Measurements from ENCODE around the gene SLC13A5.
A peak's percentile ranks its signal among the peaks of the same experiment; 100 is the strongest.
"Not testable (repeated sequence)": the region's sequence is repeated elsewhere in the genome, so short reads cannot be mapped to it uniquely, and the experiment has no call there.

Gene SLC13A5

GRCh38 chr17:6683081-6683684 is 30.0 kb downstream of the SLC13A5 start:
- no peak for FAIRE-seq

- no peak for FAIRE-seq
These were observed 30.8 kb downstream of the SLC13A5 start for GRCh38 chr17:6682339-6682738.

DNA sequence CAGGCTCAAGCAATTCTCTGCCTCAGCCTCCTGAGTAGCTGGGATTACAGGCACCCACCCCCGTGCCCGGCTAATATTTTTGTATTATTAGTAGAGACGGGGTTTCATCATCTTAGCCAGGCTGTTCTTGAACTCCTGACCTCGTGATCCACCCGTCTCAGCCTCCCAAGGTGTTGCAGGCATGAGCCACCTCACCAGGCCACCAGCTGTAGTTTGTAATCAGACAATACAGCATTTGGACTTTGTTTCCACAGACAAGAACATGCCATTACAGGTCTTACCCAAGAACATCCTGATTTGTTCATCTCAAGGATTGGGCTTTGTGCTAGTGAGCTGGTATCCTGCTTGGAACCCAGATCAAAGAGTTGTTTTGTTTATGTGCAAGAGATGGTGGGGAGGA is 31.5 kb downstream of the SLC13A5 start:
- no peak for FAIRE-seq

DNA sequence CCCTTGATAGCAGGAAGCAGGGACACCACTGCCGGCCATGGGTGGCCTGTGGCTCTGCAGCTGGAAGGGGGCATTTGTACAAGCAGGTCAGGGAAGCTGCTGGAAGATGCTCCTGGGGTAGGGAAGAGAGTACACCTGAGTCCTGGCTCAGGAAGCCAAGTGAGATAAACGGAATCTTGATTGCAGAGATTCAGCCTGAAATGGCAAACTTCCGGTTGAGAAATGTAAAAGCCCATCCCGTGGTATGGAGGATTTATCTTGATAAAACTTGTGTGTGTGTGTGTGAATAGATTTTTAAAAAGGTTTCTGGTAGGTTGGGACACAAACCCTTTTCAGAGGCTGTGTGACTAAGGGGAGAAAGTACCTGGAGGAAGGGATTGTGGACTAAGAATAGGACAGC is 32.0 kb downstream of the SLC13A5 start:
- no peak for FAIRE-seq

DNA sequence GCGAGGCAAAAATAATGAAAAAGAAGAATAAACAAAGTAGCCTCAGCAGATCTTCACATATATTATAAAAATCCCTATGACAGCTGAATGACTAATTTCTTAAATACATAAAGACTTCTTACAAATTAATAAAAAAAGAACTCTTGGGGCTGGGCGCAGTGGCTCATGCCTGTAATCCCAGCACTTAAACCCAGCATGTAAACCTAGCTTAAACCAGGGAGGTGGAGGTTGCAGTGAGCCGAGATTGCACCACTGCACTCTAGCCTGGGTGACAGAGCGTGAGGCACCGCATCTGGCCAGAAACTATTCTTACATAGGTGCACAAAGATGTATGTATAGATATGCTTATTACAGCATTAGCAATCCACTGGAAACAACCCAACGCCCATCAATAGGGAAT is 33.9 kb downstream of the SLC13A5 start:
- FAIRE-seq = no peak

DNA sequence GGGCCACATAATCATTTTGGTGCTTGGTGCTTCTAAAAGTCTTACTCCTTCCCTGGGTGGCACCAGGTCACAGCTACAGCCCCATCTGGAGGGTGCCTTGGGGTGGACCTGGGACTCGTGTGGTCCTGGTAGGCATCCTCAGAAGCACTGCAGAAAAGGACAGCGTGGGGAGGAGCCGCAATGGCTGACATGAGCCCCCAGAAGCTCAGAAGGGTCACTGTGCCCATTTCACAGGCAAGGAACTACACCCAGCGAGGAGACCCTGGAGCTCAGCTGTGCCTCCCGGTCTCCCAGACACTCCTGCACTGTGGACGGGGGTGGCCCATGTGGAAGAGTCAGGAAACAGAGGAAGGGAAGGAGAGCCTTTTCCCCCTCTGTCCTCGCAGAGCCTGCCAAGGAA is 35.2 kb downstream of the SLC13A5 start:
- no peak for FAIRE-seq

GRCh38 chr17:6677158-6677831 is 35.9 kb downstream of the SLC13A5 start:
- FAIRE-seq = no peak

GRCh38 chr17:6676802-6677157 is 36.4 kb downstream of the SLC13A5 start:
- no peak for FAIRE-seq

DNA sequence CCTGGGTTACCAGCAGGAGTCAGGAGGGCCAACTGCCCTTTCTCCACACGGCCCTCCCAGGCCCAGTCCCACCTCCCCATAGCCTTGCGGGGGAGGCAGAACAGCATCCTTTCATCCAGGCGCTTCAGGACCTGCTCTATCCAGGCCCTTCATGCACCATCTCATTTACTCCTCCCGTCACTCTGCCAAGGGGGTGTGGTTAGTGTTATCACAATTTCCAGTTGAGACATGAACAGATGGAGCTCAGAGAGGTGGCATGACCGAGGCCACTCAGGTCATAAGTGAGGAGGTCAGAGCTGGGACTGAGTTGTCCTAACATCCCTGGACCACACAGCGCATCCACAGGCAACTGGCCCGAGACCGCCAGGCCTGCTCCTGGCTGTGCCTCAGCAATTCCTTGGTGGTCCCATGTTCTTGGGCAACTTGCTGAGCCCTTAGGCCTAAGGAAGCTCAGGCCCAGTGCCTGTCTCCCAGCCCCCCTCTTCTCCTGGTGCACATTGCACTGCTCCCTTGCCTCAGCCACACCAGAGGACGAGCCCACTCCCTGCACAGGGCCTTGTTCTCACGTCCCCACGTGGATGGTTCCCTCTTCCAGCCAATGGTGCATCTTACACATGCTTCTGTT is 37.9 kb downstream of the SLC13A5 start:
- FAIRE-seq = no peak

DNA sequence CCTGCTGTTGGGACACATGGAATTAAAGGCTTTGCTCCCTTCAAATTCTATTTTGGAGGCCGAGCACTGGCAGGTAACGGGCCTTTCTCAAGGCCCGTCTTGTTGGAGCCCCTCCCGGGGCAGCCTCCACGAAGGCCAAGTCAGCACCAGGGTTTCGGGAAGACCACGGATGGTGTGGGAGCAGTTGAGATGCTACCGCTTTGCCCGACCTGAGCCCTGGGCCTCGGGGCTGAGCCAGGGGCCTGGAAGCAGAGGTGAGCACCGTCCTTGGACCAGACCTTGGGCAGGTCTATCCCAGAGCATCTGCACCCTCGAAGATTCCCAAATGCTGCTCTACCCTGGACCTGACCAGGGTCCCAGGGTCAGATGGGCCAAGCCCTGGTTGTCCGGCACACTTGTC is 38.6 kb downstream of the SLC13A5 start:
- no peak for FAIRE-seq

DNA sequence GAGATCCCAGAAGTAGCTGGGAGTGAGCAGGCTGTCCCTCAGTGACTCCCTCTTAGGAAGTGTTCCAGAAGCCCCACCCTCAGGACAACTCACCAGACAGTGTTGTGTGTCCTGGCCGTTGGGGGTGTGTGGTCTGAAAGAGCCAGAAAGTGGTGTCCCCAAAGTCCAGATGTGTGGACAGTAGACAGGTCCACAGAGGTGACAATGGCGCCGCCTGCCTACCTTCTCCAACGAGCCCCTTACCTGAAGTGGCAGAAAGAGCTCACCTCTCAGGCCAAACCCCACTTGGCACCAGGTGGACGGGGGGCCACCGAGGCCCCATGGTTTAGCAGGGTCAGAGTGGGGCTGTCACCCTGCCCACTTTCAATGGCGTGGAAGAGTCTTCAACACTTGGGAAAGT is 41.7 kb downstream of the SLC13A5 start:
- no peak for FAIRE-seq

DNA sequence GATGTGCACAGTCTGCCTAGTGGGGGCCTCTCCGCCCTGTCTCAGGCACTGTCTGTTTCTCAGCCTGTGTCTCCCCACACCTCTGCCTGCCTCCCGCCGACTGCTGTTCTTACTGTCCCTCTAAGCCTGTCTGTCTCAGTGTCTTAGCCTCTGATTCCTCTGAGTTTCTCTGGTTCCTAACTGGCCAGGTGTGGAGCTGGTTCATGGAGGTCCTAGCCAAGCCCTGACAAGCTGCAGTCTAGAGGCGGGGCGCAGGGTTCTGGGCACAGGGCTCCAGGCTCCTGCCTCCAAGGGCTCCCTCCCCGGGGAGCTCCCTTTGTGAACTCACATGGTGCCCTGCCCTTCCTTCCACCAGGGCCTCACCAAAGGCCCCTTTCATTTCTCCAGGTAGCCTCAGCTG is 42.2 kb downstream of the SLC13A5 start:
- FAIRE-seq = no peak

GRCh38 chr17:6670571-6670970 is 42.6 kb downstream of the SLC13A5 start:
- FAIRE-seq = no peak

- no peak for FAIRE-seq
These were observed 43.5 kb downstream of the SLC13A5 start for GRCh38 chr17:6669479-6670212.

- FAIRE-seq = no peak
These were observed 44.3 kb downstream of the SLC13A5 start for GRCh38 chr17:6668727-6669425.

- FAIRE-seq = no peak
These were observed 45.0 kb downstream of the SLC13A5 start for GRCh38 chr17:6668219-6668618.

- FAIRE-seq = no peak
These were observed 45.7 kb downstream of the SLC13A5 start for GRCh38 chr17:6667516-6667915.

- FAIRE-seq = no peak
These were observed 46.6 kb downstream of the SLC13A5 start for GRCh38 chr17:6666557-6666956.

DNA sequence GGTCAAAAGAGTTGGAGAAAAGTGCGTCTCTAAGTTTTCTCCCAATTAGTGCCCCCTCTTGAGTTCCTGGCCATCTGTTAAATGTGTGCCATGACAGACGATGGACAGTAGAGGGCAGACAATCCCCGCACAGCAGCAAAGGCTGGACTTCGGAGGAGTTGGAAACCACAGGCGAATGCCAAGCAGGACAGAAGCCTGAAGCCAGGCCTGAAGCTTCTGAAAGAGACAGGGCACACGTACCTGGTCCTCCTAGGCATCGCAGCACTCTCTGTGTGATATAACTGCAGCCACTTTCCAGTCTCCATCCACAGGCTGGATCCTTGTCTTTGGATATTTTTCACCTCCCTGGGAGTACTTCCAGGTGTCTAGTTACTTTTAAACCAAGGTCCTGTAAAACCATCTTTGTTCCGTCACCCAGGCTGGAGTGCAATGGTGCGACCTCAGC is 47.1 kb downstream of the SLC13A5 start:
- FAIRE-seq = peak; percentile 89

DNA sequence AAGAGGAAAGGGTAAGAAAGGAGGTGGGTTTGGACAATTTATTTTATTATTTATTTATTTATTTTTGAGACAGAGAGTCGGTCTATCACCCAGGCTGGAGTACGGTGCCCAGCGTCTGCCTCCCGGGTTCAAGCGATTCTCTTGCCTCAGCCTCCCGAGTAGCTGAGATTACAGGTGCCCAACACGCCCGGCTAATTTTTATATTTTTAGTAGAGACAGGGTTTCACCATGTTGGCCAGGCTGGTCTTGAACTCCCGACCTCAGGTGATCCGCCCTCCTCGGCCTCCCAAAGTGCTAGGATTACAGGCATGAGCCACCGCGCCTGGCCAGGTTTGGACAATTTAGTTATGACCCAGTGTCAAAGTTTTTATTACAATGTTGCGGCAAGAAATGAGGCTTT is 50.0 kb downstream of the SLC13A5 start:
- FAIRE-seq = not testable (repeated sequence)

DNA sequence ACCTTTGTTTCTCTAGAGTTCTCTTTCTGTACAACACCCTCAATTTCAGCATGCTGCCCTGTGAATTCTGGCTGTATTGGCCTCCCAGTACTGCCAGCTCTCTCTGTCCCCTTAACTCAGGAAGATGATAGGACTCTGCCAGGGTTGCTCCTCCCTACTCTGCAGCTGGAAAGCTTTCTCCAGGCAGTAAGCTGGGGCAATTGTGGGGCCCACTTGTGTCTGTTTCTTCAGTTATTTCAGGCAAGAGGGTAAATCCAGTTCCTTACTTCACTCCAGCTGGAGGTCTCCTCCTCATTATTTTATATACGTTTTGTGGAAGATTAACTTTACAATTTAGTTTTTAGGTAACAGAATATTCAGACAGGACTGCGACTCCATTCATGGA is 51.7 kb downstream of the SLC13A5 start:
- no peak for FAIRE-seq

DNA sequence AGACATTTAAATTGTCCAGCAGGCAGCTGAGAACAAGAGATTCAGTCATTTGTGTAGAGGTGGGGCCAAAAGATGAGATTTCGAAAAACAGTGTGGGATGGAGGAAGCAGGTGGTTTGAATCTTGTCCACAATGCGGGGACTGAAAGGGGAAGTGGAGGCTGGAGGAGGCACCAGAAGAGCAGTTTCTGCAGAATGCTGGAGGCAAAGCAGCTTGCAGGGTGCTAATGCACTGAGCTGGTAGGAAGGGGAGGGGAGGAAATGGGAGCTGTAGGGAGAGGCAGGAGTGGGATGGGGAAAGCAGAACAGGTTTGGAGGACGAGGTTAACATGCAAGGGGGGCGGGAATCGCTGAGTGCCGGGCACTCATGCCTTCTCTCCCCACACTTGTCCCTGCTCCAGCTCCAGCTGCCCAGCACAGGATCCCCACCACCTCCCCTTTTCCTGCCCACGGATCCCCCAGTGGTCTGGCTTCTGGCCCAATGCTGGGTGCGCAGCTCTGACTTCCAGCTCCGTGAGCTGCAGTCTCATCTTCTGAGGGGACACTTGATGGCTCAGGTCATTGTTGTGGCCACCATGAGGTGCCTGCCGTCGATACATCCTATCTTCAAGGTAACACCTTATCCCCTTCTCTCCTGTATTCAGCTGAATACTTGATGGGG is 52.2 kb downstream of the SLC13A5 start:
- FAIRE-seq = no peak

- FAIRE-seq = no peak
These were observed 53.1 kb downstream of the SLC13A5 start for GRCh38 chr17:6660101-6660500.

Data from G401.6 (cell line).